Hematopoietic multipotent progenitor cell (in vitro differentiated cells): Measurements from ENCODE around the gene FXR1. TPM values are rescaled to one million over a fixed set of nuclear protein-coding genes. Genes with fewer than 3 reads are reported as not detected.
"Not testable (repeated sequence)": the region's sequence is repeated elsewhere in the genome, so short reads cannot be mapped to it uniquely, and the experiment has no call there.

Experiments used
- DNase-seq, 3 donors: peaks; one replicate each; pipeline ENCODE4 v3.0.0-alpha.2; 2011 to 2015; ENCODE audit warnings: low read depth in 2 of 3, low spot score in 2 of 3
- total RNA-seq: library from RNA; depleted of rRNA; stranded (reverse); fragments of >200 nt; gene quantifications from one replicate; pipeline ENCODE4 v1.2.3, GENCODE V29; 2012

Gene FXR1
- total RNA-seq, 1 donor, result 88.1 TPM

DNA sequence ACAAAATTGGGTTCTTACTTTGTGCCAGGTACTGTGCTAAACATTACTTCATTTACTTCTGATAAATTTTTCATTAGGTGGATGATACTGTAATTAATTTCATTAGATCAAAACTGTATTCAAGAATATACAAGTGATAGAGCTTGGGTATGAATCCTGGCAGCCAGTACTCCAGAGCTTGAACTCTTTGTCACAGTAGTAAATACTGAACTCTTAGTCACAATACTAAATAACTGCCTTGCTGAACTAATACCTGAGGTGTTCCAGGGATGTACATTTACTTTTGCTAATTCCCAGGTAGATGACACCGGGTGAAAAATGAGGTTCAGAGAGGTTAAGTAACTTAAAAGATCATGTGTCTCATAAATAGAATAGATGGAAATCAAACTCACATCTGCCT lies 20.3 kb downstream of the FXR1 start:
- DNase-seq, result no peak

DNA sequence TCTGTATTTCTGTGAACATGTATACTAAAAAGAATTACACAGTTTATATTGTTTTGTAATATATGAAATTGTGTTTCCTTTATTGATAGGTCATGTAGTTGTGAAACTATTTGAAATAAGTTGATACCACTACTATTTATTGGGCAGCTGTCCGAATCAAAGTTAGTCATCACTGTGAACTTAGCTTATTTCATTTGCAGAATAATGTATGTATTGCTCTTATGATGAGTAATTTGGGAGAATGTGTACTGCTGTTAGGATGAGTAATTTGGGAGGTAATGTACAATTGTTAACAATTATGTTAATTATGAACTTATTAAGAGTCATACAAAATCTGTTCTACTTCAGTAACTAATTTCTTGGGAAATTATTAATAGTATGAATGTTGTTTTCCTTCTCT lies 22.2 kb downstream of the FXR1 start:
- no peak for DNase-seq

DNA sequence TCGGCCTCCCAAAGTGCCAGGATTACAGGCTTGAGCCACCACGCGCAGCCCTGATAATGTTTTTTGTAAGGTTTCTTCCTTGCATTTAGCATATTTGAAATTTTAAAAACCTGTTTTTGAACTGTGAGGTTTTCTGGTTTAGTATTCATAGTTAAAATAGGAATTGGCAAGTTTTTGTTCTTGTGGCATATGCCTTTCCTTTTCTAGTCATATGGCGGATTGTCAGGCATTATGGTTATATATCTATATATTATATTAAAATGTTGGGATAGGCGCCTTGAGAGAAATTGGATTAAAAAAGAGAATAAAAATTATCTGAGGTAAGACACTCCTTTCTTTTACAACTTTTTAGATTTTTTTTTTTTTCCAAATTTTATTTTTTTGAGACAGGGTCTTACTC lies 28.4 kb downstream of the FXR1 start:
- DNase-seq, result no peak

GRCh38 chr3:180947761-180948390 lies 35.4 kb downstream of the FXR1 start:
- no peak for DNase-seq

DNA sequence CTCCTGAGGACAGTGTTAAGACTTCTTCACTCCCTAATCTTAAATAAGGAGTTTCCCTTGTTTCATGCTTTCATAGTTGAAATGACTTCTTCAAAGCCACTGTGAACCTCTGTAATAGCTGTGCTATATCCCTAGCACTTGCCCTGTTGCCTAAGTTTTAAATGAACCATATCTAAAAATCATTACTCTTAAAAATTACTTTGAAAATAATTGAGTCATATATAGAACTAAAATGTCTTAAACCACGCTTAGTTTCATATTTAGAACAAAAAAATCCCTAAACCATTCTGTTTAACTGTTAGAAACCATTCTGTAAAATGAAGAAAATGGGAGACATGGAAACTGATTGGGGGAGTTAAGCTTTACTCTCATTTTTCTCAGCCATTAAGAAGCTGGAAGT lies 47.2 kb downstream of the FXR1 start:
- no peak for DNase-seq

- DNase-seq, result no peak
Observed at GRCh38 chr3:180961087-180961486, 48.6 kb downstream of the FXR1 start.

- no peak for DNase-seq
Observed at GRCh38 chr3:180961552-180961951, 49.1 kb downstream of the FXR1 start.

DNA sequence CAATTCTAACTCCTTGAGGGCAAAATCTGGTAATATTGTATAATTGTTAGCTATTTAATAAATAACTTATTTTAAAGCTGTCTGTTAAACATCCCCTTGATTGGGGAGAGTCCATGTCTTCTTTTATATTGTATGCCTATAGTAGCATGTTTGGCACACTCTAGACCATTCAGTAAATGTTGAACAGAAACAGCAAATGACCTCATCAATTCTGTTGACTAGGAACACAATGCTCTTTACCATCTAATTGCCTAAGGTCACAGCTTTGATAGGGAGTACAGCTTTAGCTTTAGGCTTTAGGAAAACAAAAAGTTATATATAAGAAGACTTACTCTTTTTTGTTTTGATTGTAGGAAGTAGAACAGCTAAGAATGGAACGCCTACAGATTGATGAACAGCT lies 50.1 kb downstream of the FXR1 start:
- no peak for DNase-seq

DNA sequence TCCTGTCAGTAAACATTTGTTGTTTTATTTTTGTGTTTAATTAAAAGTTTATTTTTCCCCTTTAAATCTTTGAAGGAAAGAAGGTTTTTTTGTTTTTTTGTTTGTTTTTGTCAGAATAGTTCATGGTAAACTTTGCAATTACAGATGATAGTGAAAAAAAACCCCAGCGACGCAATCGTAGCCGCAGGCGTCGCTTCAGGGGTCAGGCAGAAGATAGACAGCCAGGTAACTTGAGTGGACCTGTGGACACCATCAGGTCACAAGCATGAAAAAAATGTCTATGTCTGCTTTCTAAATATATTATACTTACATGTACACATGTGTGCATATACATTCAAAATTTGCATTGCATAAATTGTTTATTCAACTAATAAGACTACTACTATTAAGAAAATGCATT lies 58.5 kb downstream of the FXR1 start:
- DNase-seq, result no peak

DNA sequence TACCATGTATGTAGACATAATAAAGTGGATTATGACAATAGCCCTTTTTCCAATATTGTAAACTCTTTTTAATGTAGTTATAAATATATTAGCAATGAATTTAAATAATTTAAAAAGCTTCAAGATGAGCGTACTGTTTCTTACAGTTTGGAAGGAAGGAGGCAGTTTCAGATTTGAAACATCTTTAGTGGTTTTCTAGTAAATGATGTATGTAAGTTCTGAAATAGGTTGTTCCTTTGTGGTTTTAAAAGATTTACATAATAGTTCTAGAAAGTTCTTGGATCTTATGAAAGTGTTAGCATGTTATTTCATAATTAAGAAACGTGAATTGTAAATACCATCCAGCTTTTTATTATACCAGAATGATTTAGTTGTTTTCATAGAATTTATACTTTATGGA lies 61.1 kb downstream of the FXR1 start:
- DNase-seq, result no peak

- no peak for DNase-seq
Observed at GRCh38 chr3:180974286-180974685, 61.8 kb downstream of the FXR1 start.

DNA sequence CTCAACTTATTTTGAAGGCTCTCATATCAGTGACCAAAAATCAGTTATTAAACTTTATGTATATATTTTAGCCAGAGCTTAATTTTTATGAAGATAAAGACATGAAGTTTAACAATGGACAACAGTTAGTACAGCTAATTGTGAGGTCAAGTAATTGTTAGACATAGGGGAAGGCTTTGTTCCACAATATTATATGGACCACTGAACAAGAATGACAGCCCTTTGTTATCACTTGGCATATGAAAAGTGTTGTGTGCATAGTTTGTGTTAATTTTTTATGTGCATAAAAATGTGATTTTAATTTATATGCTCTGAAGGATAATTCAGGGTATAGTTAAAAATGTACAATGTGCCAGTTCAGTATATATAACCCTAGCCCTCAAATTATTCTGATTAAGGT lies 65.0 kb downstream of the FXR1 start:
- no peak for DNase-seq

- no peak for DNase-seq
Observed at GRCh38 chr3:180979961-180980360, 67.5 kb downstream of the FXR1 start.

DNA sequence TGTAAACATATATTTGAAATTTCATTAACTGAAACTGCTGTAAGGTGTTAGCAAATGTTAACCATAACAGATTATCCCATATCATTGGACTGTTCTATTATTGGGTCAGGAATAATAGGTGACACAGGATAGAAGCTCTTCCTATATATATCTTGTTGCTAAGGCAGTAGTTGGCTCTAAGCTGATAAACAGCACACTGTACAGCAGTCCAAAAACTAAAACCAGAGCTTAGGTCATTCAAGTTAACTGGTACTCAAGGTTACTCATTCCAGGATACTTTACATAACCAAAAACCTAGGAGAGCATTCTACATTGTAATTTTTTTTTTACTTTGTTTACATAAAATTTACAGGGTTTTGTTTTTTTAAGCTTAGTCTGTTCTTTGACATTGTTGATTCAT lies 68.1 kb downstream of the FXR1 start:
- no peak for DNase-seq

- no peak for DNase-seq
Observed at GRCh38 chr3:180981912-180982311, 69.4 kb downstream of the FXR1 start.

DNA sequence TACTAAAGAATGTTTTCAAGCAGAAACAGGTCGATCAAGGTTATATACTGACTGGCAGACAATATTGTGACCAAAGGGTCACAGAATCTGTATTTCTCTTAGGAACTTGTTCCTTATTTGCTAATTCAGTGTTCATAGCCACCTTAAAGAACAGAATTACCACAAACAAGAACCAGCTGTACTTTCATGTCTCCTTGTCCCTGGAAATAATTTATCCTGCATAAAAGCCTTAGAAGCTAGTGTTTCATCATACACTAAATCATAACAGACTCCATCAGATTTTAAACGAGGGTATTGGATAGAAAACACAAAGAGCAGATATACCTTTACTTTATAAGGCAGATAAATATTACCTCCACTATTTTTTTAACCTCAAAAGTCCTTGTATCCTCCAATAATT lies 70.7 kb downstream of the FXR1 start:
- no peak for DNase-seq

- DNase-seq, result not testable (repeated sequence)
Observed at GRCh38 chr3:180986366-180986765, 73.9 kb downstream of the FXR1 start.

DNA sequence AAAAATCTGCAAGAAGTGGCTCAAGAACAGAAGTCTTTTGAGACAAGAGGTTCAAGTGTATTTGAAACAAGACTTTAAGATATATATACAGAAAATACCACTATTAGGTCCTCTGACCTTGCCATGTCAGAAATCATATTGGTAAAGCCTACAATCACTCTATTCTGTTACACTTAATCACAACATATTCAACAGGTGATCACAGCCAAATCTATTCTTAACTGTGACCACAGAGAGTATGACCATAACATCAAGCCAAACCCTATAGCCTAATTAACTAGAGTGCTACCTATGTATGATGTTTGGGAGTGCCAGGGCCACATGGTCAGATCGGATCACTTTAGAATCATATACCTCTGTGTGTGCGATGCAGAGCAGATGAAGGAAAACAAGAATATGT lies 74.9 kb downstream of the FXR1 start:
- no peak for DNase-seq

DNA sequence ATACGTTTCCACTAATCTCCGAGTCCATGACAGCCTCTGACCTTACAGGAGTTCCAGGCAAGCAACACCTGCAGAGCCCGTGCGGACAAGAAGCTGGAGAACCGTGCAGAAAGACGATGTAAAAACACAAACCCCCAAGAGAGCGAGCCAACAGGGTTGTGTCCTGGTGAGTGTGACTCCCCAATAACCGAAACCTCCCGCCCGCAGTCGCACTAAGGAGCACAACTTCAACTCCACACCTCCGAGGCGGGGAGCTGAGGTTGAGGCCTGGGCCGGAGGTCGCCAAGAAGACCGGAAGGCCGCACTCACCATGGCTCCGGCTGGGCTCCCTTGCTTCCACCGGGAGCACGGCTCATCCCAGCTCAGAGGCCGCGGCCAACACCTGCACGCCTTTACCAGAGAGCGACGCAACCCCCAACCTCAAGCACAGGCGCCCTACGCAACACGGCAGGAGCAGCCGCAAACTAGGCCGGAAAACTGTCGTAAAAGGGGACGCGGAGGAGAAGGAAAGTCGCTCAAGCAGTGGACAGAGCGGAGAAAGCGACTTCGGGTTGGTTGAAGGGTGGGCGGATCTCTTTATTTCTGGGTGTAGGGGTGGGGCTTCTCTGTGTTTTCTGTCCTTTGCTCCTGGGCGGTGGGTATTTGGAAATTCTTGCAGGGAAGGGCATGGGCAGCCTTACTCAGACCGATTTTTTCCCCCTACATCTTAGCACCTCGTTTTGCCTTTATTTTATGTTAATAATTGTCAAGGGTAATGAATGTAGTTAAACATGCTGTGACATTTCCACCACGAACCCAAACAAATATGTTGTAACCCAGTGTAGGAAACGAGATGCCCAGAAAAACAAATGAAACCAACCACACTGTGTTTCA lies 77.1 kb downstream of the FXR1 start, which contains the start of gene DNAJC19:
Gene DNAJC19, minus strand, starts transcription at position 446 of the 873 bp plus-strand sequence. Its CDS starts 134 bp downstream, at position 312.
- peak; percentile 79 to 97 (median 95) for DNase-seq

GRCh38 chr3:180990505-180990904 lies 78.0 kb downstream of the FXR1 start:
- DNase-seq, result peak in 2 of 3 donors; percentile 13 to 50

DNA sequence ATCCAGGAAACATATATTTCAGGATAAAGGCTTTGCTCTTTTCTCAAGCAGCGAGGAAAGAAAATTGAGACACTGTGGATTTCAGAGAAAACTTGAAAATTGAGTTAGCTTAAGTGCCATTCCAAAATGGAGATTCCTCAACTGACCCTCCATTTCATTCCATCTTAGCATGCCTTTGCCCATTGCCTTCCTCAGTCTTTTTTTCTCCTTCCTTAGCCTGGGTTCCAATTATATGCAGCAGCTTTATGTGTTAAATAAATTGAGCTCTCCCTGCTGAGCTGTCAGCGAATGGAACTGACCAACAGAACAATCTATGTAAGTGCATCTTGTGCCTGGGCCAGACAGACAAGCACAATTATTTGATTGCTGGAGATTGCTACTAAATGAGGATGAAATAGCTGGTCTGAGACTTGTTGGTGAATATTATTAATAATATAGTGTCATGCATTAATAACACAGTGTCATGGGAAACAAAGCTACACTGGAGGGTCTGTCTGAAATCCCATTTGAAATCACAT lies 84.0 kb downstream of the FXR1 start:
- DNase-seq, result no peak

GRCh38 chr3:181002331-181002730 lies 89.9 kb downstream of the FXR1 start:
- not testable (repeated sequence) for DNase-seq
